Activated naive CD8-positive, alpha-beta T cell treated with anti-CD3 and anti-CD28 coated beads, Interleukin-2, amount 10 ng/mL, durations not matched to agents 7 days and 5 days (primary cell): ENCODE data around the gene CCDC63. TPM values are rescaled to one million over a fixed set of nuclear protein-coding genes. Genes with fewer than 3 reads are reported as not detected.

Experiments used
- ATAC-seq: fragments of 150-1000 bp; cut with Tn5 transposase; one replicate; pipeline ENCODE4 v1.10.0; 2021; ENCODE audit warnings: low read depth, moderate library complexity
- POLR2A ChIA-PET: fragments of 350-600 bp; sonication (Branson Sonifier 250); formaldehyde crosslinking; loops from one replicate; lab custom pipeline; 2021; ENCODE audit warnings: antibody characterized with exemption; lab: Charles Lee
- DNase-seq: peaks from one replicate; pipeline ENCODE4 v3.0.0; 2021
- H3K27ac Mint-ChIP-seq: one replicate; pipeline ENCODE4 v1.8.0; 2022; ENCODE audit warnings: mild to moderate bottlenecking, mixed read lengths
- H3K27me3 Mint-ChIP-seq: one replicate; pipeline ENCODE4 v1.8.0; 2022; ENCODE audit warnings: mild to moderate bottlenecking, moderate library complexity, mixed read lengths
- H3K36me3 Mint-ChIP-seq: one replicate; pipeline ENCODE4 v1.8.0; 2021; ENCODE audit warnings: mild to moderate bottlenecking, mixed read lengths
- H3K4me1 Mint-ChIP-seq: one replicate; pipeline ENCODE4 v1.8.0; 2021; ENCODE audit warnings: mixed read lengths
- H3K4me3 Mint-ChIP-seq: one replicate; pipeline ENCODE4 v1.8.0; 2022; ENCODE audit warnings: mild to moderate bottlenecking, moderate library complexity, mixed read lengths
- H3K9me3 Mint-ChIP-seq: one replicate; pipeline ENCODE4 v1.8.0; 2021; ENCODE audit warnings: mixed read lengths
- total RNA-seq, 2 experiments: library from RNA; stranded (reverse); gene quantifications; one replicate each; pipeline ENCODE4 v1.2.3, GENCODE V29; 2021

Gene CCDC63
- total RNA-seq, 2 experiments from 2014 or later: not detected

GRCh38 chr12:110821917-110822316 is 24.9 kb upstream of the CCDC63 start:
- no peak for DNase-seq
- no peak overlapping the region for H3K27ac Mint-ChIP-seq
- peaks cover 6% of the 10 kb centered on the region for H3K4me1 Mint-ChIP-seq
- H3K27me3 Mint-ChIP-seq: peaks cover 5% of the 10 kb centered on the region
- H3K4me3 Mint-ChIP-seq: no peak overlapping the region
- no peaks in the 10 kb centered on the region for H3K36me3 Mint-ChIP-seq
- POLR2A ChIA-PET: interaction anchor here (1.2 kb wide), 1 partner anchor 216 kb away, joined by 4 read pairs; no protein-coding TSS in a partner anchor
- no peaks in the 10 kb centered on the region for H3K9me3 Mint-ChIP-seq
- no peak for ATAC-seq

GRCh38 chr12:110822821-110823415 is 23.9 kb upstream of the CCDC63 start:
- H3K36me3 Mint-ChIP-seq: no peaks in the 10 kb centered on the region
- peaks cover 10% of the 10 kb centered on the region for H3K4me1 Mint-ChIP-seq
- H3K27ac Mint-ChIP-seq: no peak overlapping the region
- POLR2A ChIA-PET: interaction anchor here (0.6 to 1.2 kb wide), 2 partner anchors 10 to 217 kb away, joined by 3 to 4 read pairs; no protein-coding TSS in a partner anchor
- peaks cover 6% of the 10 kb centered on the region for H3K27me3 Mint-ChIP-seq
- ATAC-seq (no peak), DNase-seq (no peak)
- no peaks in the 10 kb centered on the region for H3K9me3 Mint-ChIP-seq
- no peak overlapping the region for H3K4me3 Mint-ChIP-seq

- DNase-seq (no peak), ATAC-seq (no peak)
- H3K27me3 Mint-ChIP-seq: peaks cover 6% of the 10 kb centered on the region
- H3K4me1 Mint-ChIP-seq: peaks cover 10% of the 10 kb centered on the region
- H3K36me3 Mint-ChIP-seq: no peaks in the 10 kb centered on the region
- H3K27ac Mint-ChIP-seq: no peak overlapping the region
- POLR2A ChIA-PET: no interaction called here
- H3K9me3 Mint-ChIP-seq: no peaks in the 10 kb centered on the region
- H3K4me3 Mint-ChIP-seq: no peak overlapping the region
These were observed 22.4 kb upstream of the CCDC63 start for GRCh38 chr12:110824342-110824741.

- no peaks in the 10 kb centered on the region for H3K9me3 Mint-ChIP-seq
- H3K27ac Mint-ChIP-seq: no peak overlapping the region
- POLR2A ChIA-PET: no interaction called here
- H3K4me1 Mint-ChIP-seq: peaks cover 10% of the 10 kb centered on the region
- H3K36me3 Mint-ChIP-seq: no peaks in the 10 kb centered on the region
- H3K4me3 Mint-ChIP-seq: no peak overlapping the region
- H3K27me3 Mint-ChIP-seq: peaks cover 6% of the 10 kb centered on the region
- ATAC-seq: no peak
- DNase-seq: no peak
These were observed 21.3 kb upstream of the CCDC63 start for GRCh38 chr12:110825530-110825929.

- H3K4me1 Mint-ChIP-seq: peaks cover 10% of the 10 kb centered on the region
- H3K27ac Mint-ChIP-seq: peak overlapping the region; percentile 56
- H3K27me3 Mint-ChIP-seq: peaks cover 5% of the 10 kb centered on the region
- no peaks in the 10 kb centered on the region for H3K36me3 Mint-ChIP-seq
- no peaks in the 10 kb centered on the region for H3K9me3 Mint-ChIP-seq
- H3K4me3 Mint-ChIP-seq: peak overlapping the region; percentile 70
- POLR2A ChIA-PET: no interaction called here
- peak; percentile 97 for ATAC-seq
- peak; percentile 86 for DNase-seq
These were observed 20.1 kb upstream of the CCDC63 start for GRCh38 chr12:110826592-110827200.

GRCh38 chr12:110829308-110829707 is 17.5 kb upstream of the CCDC63 start:
- Mint-ChIP-seq H3K36me3 (no peaks in the 10 kb centered on the region), H3K27me3 (peaks cover 6% of the 10 kb centered on the region), H3K4me1 (peaks cover 8% of the 10 kb centered on the region), H3K9me3 (no peaks in the 10 kb centered on the region), H3K27ac (no peak overlapping the region), H3K4me3 (no peak overlapping the region)
- DNase-seq (no peak), ATAC-seq (no peak)
- POLR2A ChIA-PET: interaction anchor here (1.0 kb wide), 1 partner anchor 379 kb away, joined by 3 read pairs; the partner anchor contains the start of gene ARPC3

- Mint-ChIP-seq H3K4me1 (no peaks in the 10 kb centered on the region), H3K27ac (no peak overlapping the region), H3K9me3 (no peaks in the 10 kb centered on the region), H3K4me3 (no peak overlapping the region), H3K27me3 (peaks cover 5% of the 10 kb centered on the region), H3K36me3 (no peaks in the 10 kb centered on the region)
- DNase-seq: no peak
- POLR2A ChIA-PET: no interaction called here
- ATAC-seq: no peak
These were observed 10.5 kb upstream of the CCDC63 start for GRCh38 chr12:110836291-110836690.

- H3K4me1 Mint-ChIP-seq: no peaks in the 10 kb centered on the region
- POLR2A ChIA-PET: no interaction called here
- H3K4me3 Mint-ChIP-seq: no peak overlapping the region
- no peaks in the 10 kb centered on the region for H3K36me3 Mint-ChIP-seq
- ATAC-seq (no peak), DNase-seq (no peak)
- no peaks in the 10 kb centered on the region for H3K9me3 Mint-ChIP-seq
- H3K27me3 Mint-ChIP-seq: peaks cover 15% of the 10 kb centered on the region
- no peak overlapping the region for H3K27ac Mint-ChIP-seq
These were observed 5.8 kb upstream of the CCDC63 start for GRCh38 chr12:110841007-110841406.

- POLR2A ChIA-PET: no interaction called here
- Mint-ChIP-seq H3K9me3 (no peaks in the 10 kb centered on the region), H3K4me1 (peaks cover 3% of the 10 kb centered on the region), H3K27ac (no peak overlapping the region), H3K36me3 (no peaks in the 10 kb centered on the region), H3K4me3 (no peak overlapping the region), H3K27me3 (peaks cover 42% of the 10 kb centered on the region)
- DNase-seq (no peak), ATAC-seq (no peak)
These were observed 2.7 kb upstream of the CCDC63 start for GRCh38 chr12:110844131-110844530.

- DNase-seq (no peak), ATAC-seq (no peak)
- Mint-ChIP-seq H3K4me1 (peaks cover 4% of the 10 kb centered on the region), H3K27me3 (peaks cover 46% of the 10 kb centered on the region), H3K4me3 (no peak overlapping the region), H3K27ac (no peak overlapping the region), H3K9me3 (no peaks in the 10 kb centered on the region), H3K36me3 (no peaks in the 10 kb centered on the region)
- POLR2A ChIA-PET: no interaction called here
These were observed 2.0 kb upstream of the CCDC63 start for GRCh38 chr12:110844551-110845338.

GRCh38 chr12:110845339-110845682 is 1.5 kb upstream of the CCDC63 start:
- H3K27ac Mint-ChIP-seq: no peak overlapping the region
- no peaks in the 10 kb centered on the region for H3K36me3 Mint-ChIP-seq
- POLR2A ChIA-PET: no interaction called here
- DNase-seq (no peak), ATAC-seq (no peak)
- no peaks in the 10 kb centered on the region for H3K9me3 Mint-ChIP-seq
- peaks cover 46% of the 10 kb centered on the region for H3K27me3 Mint-ChIP-seq
- H3K4me1 Mint-ChIP-seq: peaks cover 5% of the 10 kb centered on the region
- no peak overlapping the region for H3K4me3 Mint-ChIP-seq

- no peaks in the 10 kb centered on the region for H3K9me3 Mint-ChIP-seq
- DNase-seq (no peak), ATAC-seq (no peak)
- POLR2A ChIA-PET: no interaction called here
- H3K27me3 Mint-ChIP-seq: peaks cover 46% of the 10 kb centered on the region
- peaks cover 5% of the 10 kb centered on the region for H3K4me1 Mint-ChIP-seq
- H3K4me3 Mint-ChIP-seq: no peak overlapping the region
- no peaks in the 10 kb centered on the region for H3K36me3 Mint-ChIP-seq
- H3K27ac Mint-ChIP-seq: no peak overlapping the region
These were observed 1.6 kb downstream of the CCDC63 start for GRCh38 chr12:110848314-110848923.

GRCh38 chr12:110849221-110849620 is 2.4 kb downstream of the CCDC63 start:
- Mint-ChIP-seq H3K4me1 (peaks cover 5% of the 10 kb centered on the region), H3K27me3 (peaks cover 49% of the 10 kb centered on the region), H3K4me3 (no peak overlapping the region), H3K27ac (no peak overlapping the region), H3K36me3 (no peaks in the 10 kb centered on the region), H3K9me3 (no peaks in the 10 kb centered on the region)
- no peak for DNase-seq
- POLR2A ChIA-PET: interaction anchor here (0.6 kb wide), 1 partner anchor 244 kb away, joined by 4 read pairs; no protein-coding TSS in a partner anchor
- no peak for ATAC-seq
